ENCODE measurements around the gene MACROD1. TPM values are rescaled to one million over a fixed set of nuclear protein-coding genes. Genes with fewer than 3 reads are reported as not detected.
A peak's percentile ranks its signal among the peaks of the same experiment; 100 is the strongest.

The MACROD1 gene
- total RNA-seq, 2 donors from 2014 or later: 50.7 to 59.0 TPM

GRCh38 chr11:64008914-64009633 lies 156.8 kb downstream of the MACROD1 start:
- no peak for TF ChIP-seq CTCF (IDR thresholded peaks at IDR 0.05)
- Histone ChIP-seq H3K4me1 (peaks cover 0 to 20% of the 10 kb centered on the region in 2 donors), H3K4me3 (no peak overlapping the region), H3K9me3 (no peaks in the 10 kb centered on the region), H3K27me3 (no peaks in the 10 kb centered on the region), H3K36me3 (no peaks in the 10 kb centered on the region), H3K27ac (no peak overlapping the region)
- no peak for DNase-seq (ENCODE audit: low spot score)

GRCh38 chr11:64008283-64008913 lies 157.5 kb downstream of the MACROD1 start:
- no peak for DNase-seq (ENCODE audit: low spot score)

GRCh38 chr11:64007629-64008282 lies 158.2 kb downstream of the MACROD1 start:
- Histone ChIP-seq H3K27me3 (no peaks in the 10 kb centered on the region), H3K4me1 (peaks cover 0 to 20% of the 10 kb centered on the region in 2 donors), H3K36me3 (no peaks in the 10 kb centered on the region), H3K27ac (peak overlapping the region; percentile 38 to 58), H3K9me3 (no peaks in the 10 kb centered on the region), H3K4me3 (peak overlapping the region; percentile 19 to 49)
- no peak for TF ChIP-seq CTCF (IDR thresholded peaks at IDR 0.05)
- peak; percentile 85 for DNase-seq (ENCODE audit: low spot score)

More at GRCh38 chr11:64008283-64008913, 157.5 kb downstream of the MACROD1 start:
- Histone ChIP-seq H3K4me1 (peaks cover 0 to 20% of the 10 kb centered on the region in 2 donors), H3K4me3 (peak overlapping the region; percentile 19 to 49), H3K27me3 (no peaks in the 10 kb centered on the region), H3K9me3 (no peaks in the 10 kb centered on the region), H3K36me3 (no peaks in the 10 kb centered on the region), H3K27ac (peak overlapping the region; percentile 38 to 58)
- TF ChIP-seq CTCF (IDR thresholded peaks at IDR 0.05): no peak

GRCh38 chr11:64007160-64007628 lies 158.7 kb downstream of the MACROD1 start:
- no peaks in the 10 kb centered on the region for H3K27me3 ChIP-seq
- H3K4me3 ChIP-seq: peak overlapping the region; percentile 19 to 49
- H3K27ac ChIP-seq: peak overlapping the region; percentile 38 to 58
- no peak for TF ChIP-seq CTCF (IDR thresholded peaks at IDR 0.05)
- peaks cover 0 to 22% of the 10 kb centered on the region in 2 donors for H3K4me1 ChIP-seq
- DNase-seq (ENCODE audit: low spot score): peak; percentile 61
- no peaks in the 10 kb centered on the region for H3K9me3 ChIP-seq
- no peaks in the 10 kb centered on the region for H3K36me3 ChIP-seq

GRCh38 chr11:64006398-64006797 lies 159.5 kb downstream of the MACROD1 start:
- no peak for TF ChIP-seq CTCF (IDR thresholded peaks at IDR 0.05)
- Histone ChIP-seq H3K9me3 (no peaks in the 10 kb centered on the region), H3K36me3 (no peaks in the 10 kb centered on the region), H3K4me1 (peaks cover 0 to 30% of the 10 kb centered on the region in 2 donors), H3K4me3 (no peak overlapping the region), H3K27me3 (no peaks in the 10 kb centered on the region), H3K27ac (no peak overlapping the region)
- DNase-seq (ENCODE audit: low spot score): no peak
